GM12801 (cell line): ENCODE data around the gene IGSF21.

Experiments
- TF ChIP-seq, protein P1 (sequence below): IDR thresholded peaks from one replicate; pipeline ENCODE4 v1.5.1; 2011; ENCODE audit warnings: control low read depth; ENCODE audit not compliant: insufficient read length; ENCODE audit errors: extremely low read depth

The IGSF21 gene

GRCh38 chr1:18387307-18387706 lies 279.7 kb downstream of the IGSF21 start:
- TF ChIP-seq, protein P1, sequence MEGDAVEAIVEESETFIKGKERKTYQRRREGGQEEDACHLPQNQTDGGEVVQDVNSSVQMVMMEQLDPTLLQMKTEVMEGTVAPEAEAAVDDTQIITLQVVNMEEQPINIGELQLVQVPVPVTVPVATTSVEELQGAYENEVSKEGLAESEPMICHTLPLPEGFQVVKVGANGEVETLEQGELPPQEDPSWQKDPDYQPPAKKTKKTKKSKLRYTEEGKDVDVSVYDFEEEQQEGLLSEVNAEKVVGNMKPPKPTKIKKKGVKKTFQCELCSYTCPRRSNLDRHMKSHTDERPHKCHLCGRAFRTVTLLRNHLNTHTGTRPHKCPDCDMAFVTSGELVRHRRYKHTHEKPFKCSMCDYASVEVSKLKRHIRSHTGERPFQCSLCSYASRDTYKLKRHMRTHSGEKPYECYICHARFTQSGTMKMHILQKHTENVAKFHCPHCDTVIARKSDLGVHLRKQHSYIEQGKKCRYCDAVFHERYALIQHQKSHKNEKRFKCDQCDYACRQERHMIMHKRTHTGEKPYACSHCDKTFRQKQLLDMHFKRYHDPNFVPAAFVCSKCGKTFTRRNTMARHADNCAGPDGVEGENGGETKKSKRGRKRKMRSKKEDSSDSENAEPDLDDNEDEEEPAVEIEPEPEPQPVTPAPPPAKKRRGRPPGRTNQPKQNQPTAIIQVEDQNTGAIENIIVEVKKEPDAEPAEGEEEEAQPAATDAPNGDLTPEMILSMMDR, result no peak

DNA sequence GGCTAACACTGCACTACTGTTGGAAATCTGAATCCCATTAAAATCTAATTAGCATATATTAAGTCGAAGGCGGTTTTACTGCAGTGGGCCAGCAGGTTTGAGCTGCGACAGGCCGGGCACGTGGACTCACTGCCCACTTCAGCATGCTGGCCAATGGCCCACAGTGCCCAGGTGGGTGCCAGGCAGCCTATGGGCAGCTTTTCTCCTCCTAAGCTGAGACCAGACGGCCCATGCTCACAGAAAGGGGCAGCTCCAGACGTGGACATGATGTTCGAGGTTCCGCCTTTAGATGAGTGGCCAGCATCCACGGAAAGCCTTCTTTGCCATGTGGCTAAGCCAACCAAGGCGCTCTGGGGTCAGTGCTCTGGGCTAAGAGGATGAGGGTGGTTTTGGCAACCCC lies 283.4 kb downstream of the IGSF21 start:
- TF ChIP-seq, protein P1, result no peak

DNA sequence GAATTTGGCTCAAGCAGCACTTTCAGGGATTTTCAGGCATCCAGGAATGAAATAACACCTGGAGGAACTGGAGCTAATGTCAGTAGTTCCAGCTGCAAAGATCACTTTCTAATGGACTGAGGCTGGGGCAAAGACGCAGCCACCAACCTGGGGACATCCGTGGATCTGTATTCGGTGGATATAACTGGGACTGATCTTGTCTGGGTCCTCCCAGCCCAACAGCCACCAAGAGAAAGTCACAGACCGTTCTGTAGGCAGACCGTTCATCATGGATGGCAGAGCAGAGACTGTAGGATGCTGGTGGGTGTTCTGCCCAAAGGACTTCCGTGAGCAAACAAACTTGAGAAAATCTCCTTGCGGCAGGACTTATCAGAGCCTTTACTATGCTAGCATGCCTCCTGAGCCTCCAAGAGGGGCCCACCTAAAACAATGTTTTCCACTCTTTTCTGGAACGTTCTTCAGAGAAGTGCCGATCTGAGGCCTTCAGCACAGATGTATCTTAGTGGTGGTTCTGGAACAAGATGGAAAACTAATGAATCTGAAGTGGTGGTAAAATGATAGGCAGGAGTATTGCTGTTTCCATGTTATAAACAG lies 287.1 kb downstream of the IGSF21 start:
- TF ChIP-seq, protein P1, result no peak

DNA sequence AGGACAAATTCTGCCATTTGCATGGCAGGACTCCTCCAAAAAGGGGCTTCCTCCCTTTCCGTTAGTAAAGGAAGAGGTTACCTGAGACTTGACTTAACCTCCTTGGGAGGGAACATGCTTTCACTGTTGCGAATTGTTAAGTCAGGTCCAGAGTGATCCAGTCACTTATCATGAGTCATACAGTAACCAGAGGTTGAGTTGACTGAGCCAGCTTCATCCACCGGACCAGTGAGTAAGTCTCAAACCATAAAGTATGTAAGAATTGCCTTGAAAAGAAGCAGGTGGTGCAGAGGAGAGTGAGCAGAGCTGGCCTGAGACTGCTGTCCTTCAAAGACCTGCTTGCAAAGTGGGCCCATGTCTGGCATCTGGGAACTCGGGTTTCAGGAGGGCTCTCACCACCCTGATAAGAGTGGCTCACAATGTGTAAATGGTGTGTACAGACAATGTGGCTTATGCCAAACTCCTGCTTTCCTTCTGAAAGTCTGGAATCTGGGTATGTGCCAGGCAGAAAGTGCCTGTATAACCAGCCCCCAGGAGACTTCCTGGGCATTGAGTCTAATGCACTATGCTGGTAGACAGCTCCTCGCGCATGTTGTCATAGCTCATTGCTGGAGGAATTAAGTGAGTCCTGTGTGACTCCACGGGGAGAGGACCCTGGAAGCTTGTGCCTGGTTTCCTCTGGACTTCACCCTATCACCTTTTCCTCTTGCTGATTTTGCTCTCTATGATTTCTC lies 288.8 kb downstream of the IGSF21 start:
- TF ChIP-seq, protein P1, result no peak

- TF ChIP-seq, protein P1, result no peak
Observed at GRCh38 chr1:18397641-18398040, 290.0 kb downstream of the IGSF21 start.

- TF ChIP-seq, protein P1, result no peak
Observed at GRCh38 chr1:18398791-18399530, 291.4 kb downstream of the IGSF21 start.

GRCh38 chr1:18400347-18401102 lies 292.9 kb downstream of the IGSF21 start:
- TF ChIP-seq, protein P1, result no peak
